OCI-LY3 (cell line): ENCODE results near the gene PEAK1.

Source experiments
- CTCF ChIP-seq: fragments of 200-600, 300-600 bp; sonication (generic); IDR thresholded peaks from 2 replicates; pipeline ENCODE4 v1.5.1; 2014; ENCODE audit warnings: antibody characterized with exemption, low read length, low read depth
- EZH2phosphoT487 ChIP-seq: fragments of 200-600 bp; shearing (Covaris generic); IDR thresholded peaks from 2 replicates; pipeline ENCODE4 v1.6.1; 2018; ENCODE audit warnings: antibody characterized with exemption, mixed run types, low read depth

GRCh38 chr15:77083381-77084160 lies 336.3 kb downstream of the PEAK1 start:
- no peak for TF ChIP-seq CTCF
- TF ChIP-seq EZH2phosphoT487 = no peak
